GM12891 (cell line): ENCODE measurements around the gene GSG1.

ENCODE experiments used
- POLR2A ChIP-seq: IDR thresholded peaks from 2 replicates; pipeline ENCODE4 v1.6.1; 2011; ENCODE audit warnings: low read depth, low read length, control low read depth
- POLR2AphosphoS5 ChIP-seq: IDR thresholded peaks from 2 replicates; pipeline ENCODE4 v1.6.1; 2011; ENCODE audit warnings: low read depth, low read length, control low read depth
- SPI1 ChIP-seq: IDR thresholded peaks from 2 replicates; pipeline ENCODE4 v1.6.1; 2011; ENCODE audit warnings: low read depth, low read length, control low read depth

- TF ChIP-seq POLR2A (no peak), POLR2AphosphoS5 (no peak), SPI1 (no peak)
Measured at GRCh38 chr12:13153180-13153579, 49.7 kb upstream of the GSG1 start.
